ENCODE results near the gene ECSCR. TPM values are rescaled to one million over a fixed set of nuclear protein-coding genes. Genes with fewer than 3 reads are reported as not detected.

Gene ECSCR
- total RNA-seq, 1 donor from 2014 or later = 32.3 TPM

DNA sequence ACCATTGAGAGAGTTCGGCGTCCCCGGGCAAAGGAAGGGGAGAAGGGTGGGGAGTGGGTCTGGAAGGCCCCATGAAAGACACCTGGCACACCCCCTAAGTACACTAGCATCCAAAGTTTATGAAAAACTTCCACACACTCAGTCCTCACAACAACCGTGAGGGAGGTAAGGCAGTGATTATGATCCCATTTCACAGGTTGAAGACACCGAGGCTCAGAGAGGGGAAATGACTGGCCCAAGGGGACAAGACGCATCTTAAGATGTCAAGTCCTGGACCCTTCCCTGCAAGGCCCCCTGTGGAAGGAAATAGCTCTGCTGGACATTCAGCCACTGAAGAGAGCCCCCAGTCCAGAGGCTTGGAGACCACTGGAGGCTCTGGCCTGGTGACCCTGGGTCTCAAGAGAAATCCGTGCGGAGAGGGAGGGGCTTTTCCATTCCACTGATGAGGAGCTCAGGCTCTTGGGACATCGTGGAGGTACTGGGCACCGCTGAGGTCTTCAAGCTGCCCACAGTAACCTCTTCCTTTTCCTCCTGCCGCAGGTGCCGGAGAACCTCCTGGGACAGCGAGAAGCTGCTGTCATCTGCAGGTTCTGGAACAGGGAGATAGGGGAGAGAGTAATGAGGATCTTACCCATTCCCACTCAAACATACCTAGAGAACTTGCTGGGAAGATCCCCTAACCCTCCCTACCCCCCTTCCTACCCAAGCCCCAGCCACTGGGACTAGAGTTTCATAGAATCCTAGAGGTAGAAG is 13.5 kb upstream of the ECSCR start:
- DNase-seq (ENCODE audit: low spot score) = no peak
- intact Hi-C loops (cut with DNase I) = no loop called here
- no peak for ATAC-seq

GRCh38 chr5:139474890-139475791 is 12.6 kb upstream of the ECSCR start:
- DNase-seq (ENCODE audit: low spot score) (no peak), ATAC-seq (peak; percentile 87)
- intact Hi-C loops (cut with DNase I) = no loop called here

DNA sequence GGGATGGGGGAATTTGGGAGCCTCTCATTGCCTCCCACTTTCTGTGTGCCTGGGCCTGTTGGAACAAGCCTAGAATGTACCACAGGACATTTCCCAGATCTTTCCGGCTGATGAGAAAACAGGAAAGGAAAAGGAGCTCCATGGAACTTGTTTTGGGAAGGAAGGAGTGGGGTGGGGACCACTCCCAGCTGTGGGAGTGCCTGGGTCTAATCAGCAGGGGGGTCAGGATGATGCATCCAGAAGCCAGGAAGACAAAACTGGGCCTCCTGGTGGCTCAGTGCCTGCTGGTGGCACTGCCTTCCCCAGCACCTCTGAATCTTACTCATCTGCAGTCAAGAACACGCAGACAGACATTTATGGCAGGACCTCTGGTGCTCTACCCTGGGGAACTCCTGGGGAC is 11.0 kb upstream of the ECSCR start:
- no peak for ATAC-seq
- DNase-seq (ENCODE audit: low spot score) = no peak
- intact Hi-C loops (cut with DNase I) = no loop called here

DNA sequence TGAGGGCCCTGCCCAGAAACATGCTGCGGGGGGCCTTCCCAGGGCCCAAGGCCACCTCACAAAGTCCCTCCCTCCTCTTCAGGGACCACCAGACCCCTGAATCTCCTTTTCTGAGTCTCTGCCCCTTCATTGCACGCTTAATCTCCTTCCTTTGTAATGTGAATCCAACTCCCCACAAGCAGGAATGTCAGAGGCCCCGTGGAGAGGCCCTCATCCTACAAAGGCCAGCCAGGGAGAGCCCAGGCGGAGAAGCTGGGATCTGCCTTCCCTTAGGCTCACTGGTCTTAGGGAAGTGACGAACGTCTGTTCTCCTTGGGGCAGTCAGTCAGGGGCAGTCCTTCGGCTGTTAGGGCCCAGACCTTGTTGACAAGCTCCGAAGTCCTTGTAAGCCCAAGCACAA is 10.6 kb upstream of the ECSCR start:
- intact Hi-C loops (cut with DNase I) = no loop called here
- DNase-seq (ENCODE audit: low spot score) (no peak), ATAC-seq (no peak)

GRCh38 chr5:139472386-139473030 is 10.0 kb upstream of the ECSCR start:
- DNase-seq (ENCODE audit: low spot score) (no peak), ATAC-seq (no peak)

GRCh38 chr5:139470821-139471300 is 8.3 kb upstream of the ECSCR start, which contains the start of gene SMIM33:
SMIM33 (plus strand) TSS chr5:139471004; CDS start chr5:139471122, 118 bp downstream.
- no peak for ATAC-seq

More at GRCh38 chr5:139472386-139473030, 10.0 kb upstream of the ECSCR start:
- intact Hi-C loops (cut with DNase I) = no loop called here

DNA sequence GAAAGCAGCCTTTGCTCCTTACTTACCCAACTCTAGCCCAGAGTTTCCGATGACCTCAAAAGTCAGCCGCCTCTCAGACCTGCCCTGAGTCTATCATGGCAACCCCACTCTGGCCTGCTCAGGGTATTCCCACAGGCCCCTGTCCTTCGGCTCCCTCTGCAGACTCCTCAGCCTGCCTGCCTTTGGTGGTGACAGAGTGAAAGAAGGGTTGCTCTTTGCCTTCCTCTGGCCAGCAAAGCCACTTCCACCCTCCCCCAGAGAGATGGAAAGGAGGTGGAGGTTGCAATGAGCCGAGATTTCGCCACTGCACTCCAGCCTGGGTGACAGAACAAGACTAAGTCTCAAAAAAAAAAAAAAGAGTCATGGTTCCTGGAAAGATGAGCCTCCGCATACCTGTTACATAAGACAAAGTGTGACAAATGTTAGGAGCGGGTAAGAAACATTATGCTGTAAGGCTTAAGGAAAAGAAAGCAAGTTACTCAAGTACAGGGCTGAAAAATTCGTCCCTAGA is 5.9 kb upstream of the ECSCR start:
- ATAC-seq = peak; percentile 40
- DNase-seq (ENCODE audit: low spot score) = no peak
- intact Hi-C loops (cut with DNase I) = no loop called here

More at GRCh38 chr5:139470821-139471300, 8.3 kb upstream of the ECSCR start, which contains the start of gene SMIM33:
- intact Hi-C loops (cut with DNase I) = no loop called here
- DNase-seq (ENCODE audit: low spot score) = no peak

DNA sequence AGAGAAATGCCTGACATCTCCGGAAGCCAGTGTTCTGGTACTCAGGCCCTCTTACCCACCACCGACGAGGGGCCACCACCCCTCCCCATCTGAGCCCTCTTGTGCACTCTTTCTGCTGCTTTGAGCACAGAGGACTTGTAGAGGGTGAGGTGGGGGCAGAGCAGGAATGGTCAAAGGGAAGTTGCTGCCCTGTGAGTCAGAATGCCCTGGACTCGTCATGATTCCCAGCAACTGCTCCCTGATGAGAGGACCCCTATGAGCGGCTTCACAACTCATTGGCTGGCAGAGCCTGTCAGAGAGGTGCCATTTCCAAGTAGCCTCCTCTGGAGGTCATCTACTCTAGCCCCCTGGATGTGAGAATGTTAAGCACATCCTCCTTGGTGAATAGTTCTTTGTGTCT is 845 bp downstream of the ECSCR start:
- intact Hi-C loops (cut with DNase I) = no loop called here
- DNase-seq (ENCODE audit: low spot score) (no peak), ATAC-seq (no peak)

- intact Hi-C loops (cut with DNase I) = no loop called here
- DNase-seq (ENCODE audit: low spot score) = no peak
- ATAC-seq = no peak
These were observed 1.4 kb downstream of the ECSCR start for GRCh38 chr5:139461176-139461575.

- intact Hi-C loops (cut with DNase I) = no loop called here
- no peak for DNase-seq (ENCODE audit: low spot score)
- no peak for ATAC-seq
These were observed 2.1 kb downstream of the ECSCR start for GRCh38 chr5:139460455-139460854.

DNA sequence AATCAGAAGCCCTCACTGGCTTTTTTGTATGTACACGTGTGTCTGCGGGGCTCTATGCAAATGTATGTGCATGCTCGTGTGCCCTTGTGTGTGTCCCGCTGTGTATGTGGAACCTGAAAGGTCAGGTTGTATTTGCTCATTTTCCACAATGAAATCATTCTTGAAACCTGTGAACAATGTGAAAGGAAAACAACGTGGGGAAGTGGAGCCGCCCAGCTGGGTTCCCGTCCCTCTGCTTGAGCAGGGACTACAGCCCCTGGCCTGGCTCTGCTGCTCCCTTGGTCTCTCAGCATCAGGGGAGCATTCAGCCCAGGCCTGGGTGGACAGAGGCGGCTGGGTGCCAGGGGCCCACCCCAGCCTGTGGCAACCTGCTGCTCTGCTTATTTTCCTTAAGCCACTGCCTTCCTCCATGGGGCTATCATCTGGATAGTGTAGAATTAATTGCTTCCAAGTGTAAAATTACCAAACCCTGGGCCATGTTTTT is 3.0 kb downstream of the ECSCR start:
- intact Hi-C loops (cut with DNase I) = no loop called here
- DNase-seq (ENCODE audit: low spot score) (no peak), ATAC-seq (peak; percentile 33)

DNA sequence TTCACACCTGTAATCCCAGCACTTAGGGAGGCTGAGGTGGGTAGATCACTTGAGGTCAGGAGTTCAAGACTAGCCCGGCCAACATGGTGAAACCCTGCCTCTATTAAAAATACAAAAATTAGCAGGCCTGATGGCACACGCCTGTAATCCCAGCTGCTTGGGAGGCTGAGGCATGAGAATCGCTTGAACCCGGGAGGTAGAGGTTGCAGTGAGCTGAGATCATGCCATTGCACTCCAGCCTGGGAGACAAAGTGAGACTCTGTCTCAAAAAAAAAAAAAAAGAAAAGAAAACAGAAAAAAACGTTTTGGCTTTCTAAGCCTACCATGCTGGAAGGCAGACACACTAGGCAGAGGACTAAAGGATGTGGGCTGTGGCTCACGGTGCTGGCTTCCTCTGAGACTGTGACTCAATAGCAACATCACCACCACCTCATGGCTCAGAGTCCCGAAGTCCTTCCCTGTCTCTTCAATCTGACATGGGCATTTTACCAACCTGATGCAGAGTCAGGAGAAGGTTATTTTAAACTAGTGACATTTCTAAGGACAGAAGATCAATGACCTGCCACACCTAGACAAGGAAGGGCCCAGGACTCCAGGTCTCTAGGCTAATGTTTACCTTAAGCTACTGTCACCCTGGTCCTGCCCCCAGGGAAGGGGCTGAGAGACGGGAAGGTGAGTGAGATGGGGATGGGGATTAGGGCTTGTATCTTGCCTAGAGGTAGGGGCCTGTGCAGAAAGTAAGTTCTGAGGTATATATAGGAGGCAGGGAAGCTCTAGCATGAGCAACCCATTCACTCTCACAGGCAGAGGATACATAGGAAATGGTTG is 3.7 kb downstream of the ECSCR start:
- intact Hi-C loops (cut with DNase I) = no loop called here
- ATAC-seq = no peak
- DNase-seq (ENCODE audit: low spot score) = no peak

DNA sequence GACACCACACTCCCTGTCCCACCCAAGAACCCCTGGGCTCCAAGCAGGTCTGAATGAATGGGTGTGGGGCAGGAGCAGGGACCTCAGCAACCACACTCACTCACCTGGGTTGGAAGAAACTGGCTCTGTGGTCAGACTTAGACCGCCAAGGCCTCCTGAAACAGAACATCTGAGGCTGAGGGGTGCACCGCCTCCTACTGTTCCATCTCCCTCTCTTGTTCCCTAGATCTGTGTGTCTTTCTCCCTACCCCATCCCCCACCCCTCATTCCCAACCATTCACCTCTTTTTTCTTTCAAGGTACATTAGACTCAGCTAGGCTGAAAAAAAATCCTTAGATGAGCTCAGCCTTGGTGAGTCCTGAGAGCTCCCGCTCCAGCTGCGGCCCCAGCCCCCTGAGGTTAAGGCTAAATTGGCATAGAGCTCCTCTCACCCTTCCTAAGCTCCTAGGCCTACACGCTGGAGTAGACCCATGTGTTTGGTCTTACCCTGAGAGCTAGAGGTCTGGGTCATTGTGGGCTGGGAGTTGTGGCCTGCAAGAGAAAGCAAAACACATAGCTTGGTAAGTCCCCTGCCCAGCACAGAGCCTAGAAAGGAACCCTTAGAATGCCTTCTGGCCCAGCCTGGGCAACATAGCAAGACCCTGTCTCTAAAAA is 4.8 kb downstream of the ECSCR start:
- intact Hi-C loops (cut with DNase I) = no loop called here
- no peak for DNase-seq (ENCODE audit: low spot score)
- no peak for ATAC-seq

GRCh38 chr5:139457241-139457640 is 5.3 kb downstream of the ECSCR start:
- ATAC-seq (no peak), DNase-seq (ENCODE audit: low spot score) (no peak)
- intact Hi-C loops (cut with DNase I) = no loop called here

DNA sequence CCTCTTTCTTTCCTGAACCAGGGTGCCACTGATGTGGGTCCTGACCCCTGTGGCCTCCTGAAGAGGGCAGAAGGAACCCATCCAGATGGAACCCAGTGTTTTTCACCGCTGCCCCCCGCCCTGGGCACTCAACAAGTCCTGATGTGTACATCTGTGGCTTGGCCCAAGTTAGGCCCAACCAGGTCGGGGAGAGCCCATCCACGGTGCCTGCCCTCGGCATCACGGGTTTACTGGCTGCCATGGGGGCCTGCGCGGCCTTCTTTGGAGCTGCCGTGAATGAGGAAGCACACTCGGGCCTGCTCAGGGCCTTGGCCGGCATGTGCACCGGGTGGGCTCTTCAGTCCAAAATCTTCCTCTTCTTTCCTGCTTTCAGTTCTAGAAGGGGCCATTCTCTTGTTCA is 5.8 kb downstream of the ECSCR start:
- DNase-seq (ENCODE audit: low spot score) (no peak), ATAC-seq (no peak)
- intact Hi-C loops (cut with DNase I) = no loop called here

- DNase-seq (ENCODE audit: low spot score) = no peak
- intact Hi-C loops (cut with DNase I) = no loop called here
- no peak for ATAC-seq
These were observed 7.8 kb downstream of the ECSCR start for GRCh38 chr5:139454568-139455290.

All from sciatic nerve (tissue), 2 donors.